GM13976 (cell line): ENCODE results near the gene CDK5.

Experiments used
- DNase-seq: peaks from one replicate; pipeline ENCODE4 v3.0.0; 2012; ENCODE audit warnings: low spot score
- in situ Hi-C: fragments of 300-500 bp; cut with MboI; formaldehyde crosslinking; loops from one replicate; pipeline ENCODE4 v1.12.0; 2022; ENCODE audit warnings: low sequenced_read_pairs, mixed read lengths, inconsistent platforms; ENCODE audit not compliant: unreplicated experiment
- TF ChIP-seq, protein P1 (sequence below): IDR thresholded peaks from 2 replicates; pipeline ENCODE4 v1.5.1; 2012; ENCODE audit warnings: borderline replicate concordance, mild to moderate bottlenecking; ENCODE audit not compliant: insufficient read depth; ENCODE audit errors: extremely low read depth, missing control alignments, control extremely low read depth

The CDK5 gene

DNA sequence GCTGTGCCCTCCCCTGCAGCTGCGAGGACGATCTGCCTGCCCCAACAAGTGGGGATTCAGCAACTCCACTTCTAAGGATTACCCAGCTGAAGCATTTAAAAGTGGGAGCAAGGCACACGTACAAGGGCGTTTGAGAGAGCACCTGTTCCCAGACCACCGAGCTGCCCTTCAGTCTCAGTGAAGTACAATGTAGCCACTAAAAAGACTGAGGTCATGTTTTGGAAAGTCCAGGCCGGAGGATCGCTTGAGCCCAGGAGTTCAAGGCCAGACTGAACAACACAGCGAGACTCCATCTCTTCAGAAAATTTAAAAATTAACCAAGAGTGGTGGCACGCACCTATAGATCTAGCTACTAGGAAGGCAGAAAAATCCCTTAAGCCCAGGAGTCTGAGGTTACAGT is 52.1 kb downstream of the CDK5 start:
- TF ChIP-seq, protein P1, sequence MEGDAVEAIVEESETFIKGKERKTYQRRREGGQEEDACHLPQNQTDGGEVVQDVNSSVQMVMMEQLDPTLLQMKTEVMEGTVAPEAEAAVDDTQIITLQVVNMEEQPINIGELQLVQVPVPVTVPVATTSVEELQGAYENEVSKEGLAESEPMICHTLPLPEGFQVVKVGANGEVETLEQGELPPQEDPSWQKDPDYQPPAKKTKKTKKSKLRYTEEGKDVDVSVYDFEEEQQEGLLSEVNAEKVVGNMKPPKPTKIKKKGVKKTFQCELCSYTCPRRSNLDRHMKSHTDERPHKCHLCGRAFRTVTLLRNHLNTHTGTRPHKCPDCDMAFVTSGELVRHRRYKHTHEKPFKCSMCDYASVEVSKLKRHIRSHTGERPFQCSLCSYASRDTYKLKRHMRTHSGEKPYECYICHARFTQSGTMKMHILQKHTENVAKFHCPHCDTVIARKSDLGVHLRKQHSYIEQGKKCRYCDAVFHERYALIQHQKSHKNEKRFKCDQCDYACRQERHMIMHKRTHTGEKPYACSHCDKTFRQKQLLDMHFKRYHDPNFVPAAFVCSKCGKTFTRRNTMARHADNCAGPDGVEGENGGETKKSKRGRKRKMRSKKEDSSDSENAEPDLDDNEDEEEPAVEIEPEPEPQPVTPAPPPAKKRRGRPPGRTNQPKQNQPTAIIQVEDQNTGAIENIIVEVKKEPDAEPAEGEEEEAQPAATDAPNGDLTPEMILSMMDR: no peak
- in situ Hi-C loops: no loop called here
- no peak for DNase-seq
